ENCODE results near the gene STX8.
"Not testable (repeated sequence)": the region's sequence is repeated elsewhere in the genome, so short reads cannot be mapped to it uniquely, and the experiment has no call there.

Gene STX8

DNA sequence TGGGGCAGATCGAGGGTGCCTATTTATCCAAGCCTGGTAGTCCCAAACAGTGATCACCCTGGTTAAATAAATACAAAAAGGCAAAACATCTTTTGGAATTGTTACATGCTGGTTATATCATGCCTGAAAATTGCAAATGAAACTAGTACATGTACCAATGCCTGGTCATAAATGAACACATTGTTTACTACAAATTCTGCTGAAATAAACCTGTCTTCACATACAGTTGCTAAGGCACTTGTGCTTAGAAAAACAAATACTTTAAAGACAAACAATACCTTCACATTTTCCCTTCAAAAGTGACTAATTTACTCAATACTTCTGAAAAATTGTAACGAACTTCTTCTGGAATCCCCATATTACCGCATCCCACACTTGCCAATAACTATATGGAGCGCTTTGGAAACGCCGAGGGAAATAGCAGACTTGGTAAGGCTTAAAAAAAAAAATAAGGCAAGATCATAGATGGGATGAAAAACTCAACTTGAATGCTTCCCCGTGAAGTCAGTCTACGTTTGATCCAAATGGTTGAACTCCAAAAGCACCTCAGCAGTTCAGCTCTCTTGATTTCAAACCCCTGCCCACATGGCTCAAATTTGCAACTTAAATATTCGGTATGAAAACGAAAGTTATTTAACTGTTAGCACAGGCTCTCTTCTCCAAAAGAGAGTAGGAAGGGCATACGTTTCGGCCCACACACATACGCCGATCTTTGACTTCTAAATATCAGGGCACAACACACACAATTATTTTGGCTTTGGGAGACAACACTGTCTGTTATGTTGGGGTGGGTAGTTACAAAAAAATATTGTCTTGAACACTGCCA lies 289.8 kb downstream of the STX8 start:
- DNase-seq: no peak

- DNase-seq: no peak
Measured at GRCh38 chr17:9284884-9285283, 290.7 kb downstream of the STX8 start.

- no peak for DNase-seq
Measured at GRCh38 chr17:9283909-9284308, 291.7 kb downstream of the STX8 start.

DNA sequence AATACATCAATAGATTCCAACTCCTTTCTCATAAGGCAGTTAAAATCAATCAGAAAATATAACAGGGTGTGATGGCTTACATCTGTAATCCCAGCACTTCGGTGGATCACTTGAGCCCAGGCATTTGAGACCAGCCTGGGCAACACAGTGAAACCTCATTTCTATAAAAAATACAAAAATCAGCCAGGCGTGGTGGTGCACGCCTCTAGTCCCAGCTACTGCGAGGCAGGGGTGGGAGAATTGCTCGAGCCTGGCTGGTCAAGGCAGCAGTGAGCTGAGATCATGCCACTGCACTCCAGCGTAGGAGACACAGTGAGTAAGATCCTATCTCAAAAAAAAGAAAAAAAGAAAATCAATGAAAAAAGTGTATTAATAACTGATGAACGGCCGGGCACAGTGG lies 295.7 kb downstream of the STX8 start:
- no peak for DNase-seq

DNA sequence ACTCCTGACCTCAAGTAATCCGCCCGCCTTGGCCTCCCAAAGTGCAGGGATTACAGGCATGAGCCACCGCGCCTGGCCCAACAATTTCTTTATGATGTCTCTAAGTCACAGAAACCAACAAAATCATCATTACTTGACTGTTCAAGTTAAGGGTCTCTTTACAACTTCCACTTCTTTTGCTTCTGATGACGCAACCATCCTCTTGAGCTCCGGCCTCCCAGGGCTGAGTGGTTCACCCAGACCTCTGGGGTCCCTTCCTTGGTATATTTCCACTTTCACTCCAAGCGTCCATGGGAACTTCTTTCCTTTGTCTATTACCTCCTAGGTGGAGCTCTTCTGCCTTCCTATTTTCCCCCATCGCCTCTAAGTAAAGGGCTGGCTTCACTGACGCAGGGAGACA lies 300.6 kb downstream of the STX8 start:
- DNase-seq: no peak

GRCh38 chr17:9273428-9274391 lies 301.9 kb downstream of the STX8 start:
- no peak for DNase-seq

DNA sequence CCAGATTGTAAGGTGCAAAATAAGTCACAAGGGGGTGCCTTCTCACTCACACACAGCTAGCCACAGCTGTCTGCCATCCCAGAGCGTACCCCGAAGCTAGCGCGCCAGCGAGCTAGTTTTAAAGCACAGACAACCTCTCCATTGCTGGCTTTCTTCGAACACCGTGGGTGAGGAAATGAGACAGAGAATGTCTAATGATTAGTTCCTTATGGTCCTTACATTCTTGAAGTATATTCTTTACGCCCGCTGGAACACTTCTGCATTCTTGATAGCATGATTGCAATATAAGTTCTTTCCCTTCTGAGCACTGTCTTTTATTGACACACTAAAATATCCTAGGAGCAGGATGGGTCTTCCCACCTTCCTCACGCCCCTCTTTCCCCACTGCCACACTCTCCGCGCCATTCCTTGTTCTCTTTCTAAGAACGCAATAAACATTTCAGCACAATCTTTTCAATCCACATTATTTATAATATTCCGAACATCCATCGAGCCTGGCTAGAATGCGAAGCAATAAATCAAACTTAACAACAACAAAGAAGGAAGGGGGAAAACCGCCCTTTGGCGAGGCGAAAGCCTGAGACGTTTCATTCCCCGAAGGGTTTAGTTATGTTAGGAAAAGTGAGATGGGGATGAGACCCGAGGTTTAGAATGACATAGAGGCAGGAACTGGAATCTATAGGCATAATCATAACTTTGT lies 303.0 kb downstream of the STX8 start:
- DNase-seq: no peak

GRCh38 chr17:9271989-9272388 lies 303.6 kb downstream of the STX8 start:
- no peak for DNase-seq

DNA sequence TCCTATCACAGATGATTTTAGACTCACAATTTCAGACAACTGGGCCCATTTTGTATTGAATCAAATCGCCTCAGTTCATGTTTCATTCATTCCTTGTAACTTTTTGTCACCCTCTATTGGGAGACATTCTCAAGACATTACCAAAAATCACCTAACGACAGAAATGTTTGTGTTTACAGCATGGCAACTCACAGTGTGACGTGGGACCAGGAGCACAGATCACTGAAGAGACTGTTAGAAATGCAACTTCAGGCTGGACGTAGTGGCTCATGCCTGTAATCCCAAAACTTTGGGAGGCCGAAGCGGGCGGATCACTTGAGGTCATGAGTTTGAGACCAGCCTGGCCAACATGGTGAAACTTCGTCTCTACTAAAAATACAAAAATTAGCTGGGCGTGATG lies 304.7 kb downstream of the STX8 start:
- no peak for DNase-seq

- no peak for DNase-seq
Measured at GRCh38 chr17:9269350-9270035, 306.1 kb downstream of the STX8 start.

DNA sequence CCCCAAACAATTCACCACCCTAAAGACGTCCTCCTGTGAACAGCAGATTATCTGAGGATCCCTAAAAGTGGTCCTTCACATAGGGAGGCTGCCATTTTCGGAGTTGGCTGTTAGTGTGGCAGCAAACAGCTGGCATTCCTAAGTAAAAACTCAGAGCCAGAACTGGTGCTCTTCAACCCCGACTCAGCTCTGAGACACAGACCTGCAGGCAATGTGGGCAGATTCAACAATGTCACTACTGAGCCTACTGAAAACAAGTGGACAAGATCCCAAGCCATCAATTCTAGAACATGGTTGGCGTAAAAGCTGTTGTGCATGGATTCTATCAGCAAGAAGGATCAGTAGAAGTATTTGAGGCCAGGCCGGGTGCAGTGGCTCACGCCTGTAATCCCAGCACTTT lies 307.1 kb downstream of the STX8 start:
- DNase-seq: no peak

- no peak for DNase-seq
Measured at GRCh38 chr17:9266697-9267117, 308.9 kb downstream of the STX8 start.

DNA sequence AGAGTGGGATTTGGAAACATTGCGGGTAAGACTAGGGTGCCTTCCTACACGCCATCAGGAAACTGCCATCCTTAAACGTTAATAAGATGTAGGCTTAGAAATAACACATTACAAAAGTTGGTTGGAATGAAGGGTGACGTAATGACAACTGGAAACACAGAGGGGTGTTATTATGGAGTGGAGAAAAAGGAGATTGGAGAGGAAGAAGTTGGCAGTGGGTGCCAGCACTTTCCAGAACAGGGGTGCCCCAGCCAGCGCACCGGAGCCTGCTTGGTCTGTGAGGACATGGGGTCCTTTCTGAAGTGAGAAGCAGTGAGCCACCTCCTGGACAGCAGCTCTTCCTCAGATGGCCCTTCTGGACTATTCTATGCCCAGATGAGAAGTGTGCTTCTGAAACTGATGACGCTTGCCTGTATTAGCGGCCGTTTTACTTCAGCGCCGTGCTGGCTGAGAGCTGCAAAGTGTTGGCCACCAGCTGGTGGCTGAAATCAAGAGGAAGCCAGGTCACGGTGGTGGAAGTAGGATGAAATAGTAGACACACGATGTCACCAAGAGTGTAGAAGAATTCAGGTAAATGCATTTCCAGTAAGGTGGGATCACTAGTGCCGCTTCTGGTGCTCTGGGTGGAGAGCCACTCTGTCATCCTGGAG lies 309.5 kb downstream of the STX8 start:
- DNase-seq: no peak

DNA sequence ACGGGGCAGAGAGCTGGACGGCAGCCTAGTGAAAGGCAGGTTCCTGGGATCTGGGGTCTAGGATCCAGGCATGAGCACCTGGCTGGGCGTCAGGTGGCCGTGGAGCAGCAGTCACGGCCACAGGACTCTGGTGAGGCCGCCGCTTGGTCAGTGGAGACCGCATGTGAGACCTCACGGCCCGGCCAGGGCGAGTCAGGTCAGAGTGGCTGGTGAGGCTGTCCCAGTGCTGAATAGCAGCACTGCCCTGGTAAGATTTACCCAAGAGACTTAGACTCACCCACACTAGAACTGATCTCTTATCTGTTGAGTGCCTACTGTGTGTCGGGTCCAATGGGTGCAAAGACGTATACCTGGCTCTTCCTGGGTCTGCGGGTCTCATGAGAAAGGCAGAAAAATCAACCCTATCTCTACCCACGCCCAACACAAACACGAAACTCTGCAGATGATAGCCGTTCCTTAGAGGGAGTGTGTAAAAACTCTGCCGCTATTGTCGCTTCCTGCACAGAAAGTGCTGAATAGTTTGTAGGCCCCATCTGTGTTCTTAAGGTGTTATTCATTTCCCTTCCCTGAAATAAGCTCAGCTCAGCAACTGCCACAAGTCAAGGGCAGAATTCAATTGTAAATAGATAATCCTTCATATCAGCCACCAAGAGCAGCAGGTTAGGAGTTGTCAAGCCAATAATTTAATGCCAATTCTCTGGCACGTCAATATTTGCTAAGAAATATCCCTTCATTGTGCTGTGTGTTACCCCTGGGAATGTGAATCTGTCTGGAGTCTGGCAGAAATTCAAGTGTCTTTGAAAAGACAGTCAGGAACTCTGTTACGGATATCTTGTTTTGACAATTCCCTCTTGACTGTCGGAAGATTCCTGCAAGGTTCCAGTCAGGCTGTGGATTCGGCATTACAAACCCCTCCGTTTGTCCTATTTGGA lies 314.3 kb downstream of the STX8 start:
- no peak for DNase-seq

- DNase-seq: no peak
Measured at GRCh38 chr17:9259419-9259818, 316.2 kb downstream of the STX8 start.

DNA sequence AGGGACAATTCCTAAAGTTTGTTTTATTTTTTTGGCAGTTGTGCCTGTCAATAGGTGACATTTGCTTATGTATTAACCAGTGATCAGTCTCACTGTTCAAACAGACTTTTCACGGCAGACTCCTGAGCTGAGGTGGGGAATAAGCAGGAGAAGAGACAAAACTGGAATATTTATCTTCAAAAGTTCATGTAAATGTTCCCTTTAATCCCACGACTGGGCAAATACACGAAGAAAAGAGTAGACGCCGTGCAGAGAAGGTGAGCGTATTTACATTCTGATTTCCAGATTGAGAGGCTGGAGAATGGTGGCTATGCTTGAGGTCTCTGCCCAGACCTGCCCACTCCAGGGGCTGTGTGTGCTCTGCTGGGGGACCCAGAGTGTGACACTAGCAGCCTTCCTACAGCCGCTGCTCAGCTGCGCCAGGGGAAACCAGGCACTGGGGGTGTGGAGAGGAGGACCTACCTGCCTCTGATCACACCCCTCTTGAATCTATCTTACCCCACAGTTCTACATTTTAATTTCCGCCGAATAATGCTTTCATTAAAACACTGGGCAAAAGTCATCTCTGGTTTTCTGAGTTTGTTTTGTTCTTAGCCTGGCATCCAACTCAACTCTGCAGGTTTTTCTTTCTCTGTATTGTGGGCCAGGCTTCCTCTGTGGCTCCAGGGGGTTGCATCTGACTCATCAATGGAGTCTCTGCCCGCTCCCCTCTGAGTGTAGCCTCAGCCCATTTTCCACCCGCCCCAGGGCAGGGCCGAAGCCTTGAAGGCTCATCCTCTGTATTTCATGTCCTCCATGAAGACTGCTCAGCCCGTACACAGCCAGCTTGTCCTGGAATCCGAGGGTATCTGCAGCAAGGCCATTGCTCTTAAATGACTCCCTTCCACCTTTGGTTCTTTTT lies 317.3 kb downstream of the STX8 start:
- no peak for DNase-seq

DNA sequence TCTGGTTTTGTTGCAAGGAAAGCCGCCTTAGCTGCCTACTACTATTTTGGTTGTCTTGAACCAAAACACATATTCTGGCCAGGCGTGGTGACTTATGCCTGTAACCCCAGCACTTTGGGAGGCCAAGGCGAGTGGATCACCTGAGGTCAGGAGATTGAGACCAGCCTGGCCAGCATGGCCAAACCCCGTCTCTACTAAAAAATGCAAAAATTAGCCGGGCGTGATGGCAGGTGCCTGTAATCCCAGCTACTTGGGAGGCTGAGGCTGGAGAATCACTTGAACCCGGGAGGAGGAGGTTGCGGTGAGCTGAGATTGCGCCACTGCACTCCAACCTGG lies 318.0 kb downstream of the STX8 start:
- not testable (repeated sequence) for DNase-seq

DNA sequence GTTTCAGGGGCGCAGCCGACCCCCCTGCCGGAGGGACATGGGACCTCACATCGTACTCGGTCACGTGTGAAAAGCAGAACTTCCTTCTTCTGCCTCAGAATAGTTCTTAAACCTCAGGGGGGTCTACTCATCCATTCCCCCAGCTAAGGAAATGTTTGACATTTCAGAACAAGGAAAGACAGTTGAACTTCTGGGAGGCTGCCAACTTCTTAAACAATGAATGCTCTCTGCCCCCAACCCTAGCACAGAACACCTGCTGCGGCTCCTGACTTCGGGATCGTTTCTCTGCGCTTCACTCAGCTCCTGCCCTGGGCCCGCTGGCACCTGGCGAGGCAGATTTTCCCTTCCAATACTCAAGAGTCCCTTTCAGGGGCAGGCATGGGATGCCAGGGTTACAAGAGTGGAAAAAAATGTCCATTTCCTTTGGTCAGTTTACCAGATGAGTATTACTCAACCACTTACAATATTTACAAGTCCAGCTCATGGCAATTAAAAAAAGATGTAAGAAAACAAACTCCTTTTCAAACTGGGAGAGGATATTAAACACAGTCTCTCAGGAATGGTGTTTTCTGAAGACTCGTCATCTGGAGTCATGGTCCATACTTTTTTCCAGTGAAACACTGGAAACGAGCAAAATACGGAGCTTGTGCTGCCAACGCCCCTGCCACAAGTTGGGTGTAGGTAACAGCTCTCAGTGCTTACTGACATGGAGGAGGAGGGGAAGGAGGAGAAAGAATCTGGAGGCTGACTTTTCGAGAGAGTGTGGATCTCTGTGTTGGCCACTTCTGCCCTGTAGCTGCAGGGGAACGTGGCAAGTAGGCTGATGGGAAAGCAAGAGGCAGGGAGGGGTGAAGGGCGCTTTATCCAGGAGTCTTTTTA lies 318.6 kb downstream of the STX8 start:
- DNase-seq: no peak

- DNase-seq: no peak
Measured at GRCh38 chr17:9256361-9256750, 319.3 kb downstream of the STX8 start.

Measured in NCI-H1436 treated with DMSO at 0.1 percent for 48 hours (cell line).